Fibroblast of lung (primary cell): ENCODE data around the gene SLC22A1. TPM values are rescaled to one million over a fixed set of nuclear protein-coding genes. Genes with fewer than 3 reads are reported as not detected.

Source experiments
- DNase-seq, 2 donors: peaks; one replicate each; pipeline versions ENCODE4 v3.0.0 to v3.0.0-alpha.2; 2010; ENCODE audit warnings: low read depth in 2 of 2
- H2AFZ ChIP-seq: 2 replicates; pipeline ENCODE4 v1.5.1; 2012; ENCODE audit warnings: low read length, control low read depth, inconsistent platforms
- H3K27ac ChIP-seq: 2 replicates; pipeline ENCODE4 v1.5.1; 2011; ENCODE audit warnings: low read length, control low read depth; ENCODE audit not compliant: insufficient read depth
- H3K27me3 ChIP-seq: 2 replicates; pipeline ENCODE4 v1.5.1; 2011; ENCODE audit warnings: mild to moderate bottlenecking, low read length; ENCODE audit not compliant: control insufficient read depth, insufficient read depth
- H3K36me3 ChIP-seq: 2 replicates; pipeline ENCODE4 v1.5.1; 2011; ENCODE audit warnings: low read length; ENCODE audit not compliant: control insufficient read depth, insufficient read depth
- H3K4me1 ChIP-seq: 2 replicates; pipeline ENCODE4 v1.5.1; 2011; ENCODE audit warnings: low read length; ENCODE audit not compliant: control insufficient read depth, insufficient read depth; ENCODE audit errors: extremely low read depth
- H3K4me2 ChIP-seq: 2 replicates; pipeline ENCODE4 v1.5.1; 2011; ENCODE audit warnings: low read length, control low read depth; ENCODE audit not compliant: insufficient read depth; ENCODE audit errors: extremely low read depth
- H3K4me3 ChIP-seq, 4 experiments: fragments of 200-600 bp in 1 of 4; sonication (generic) in 1 of 4; replicated peaks in 1 of 4; 2 replicates each; pipeline ENCODE4 v1.5.1; 2011 to 2016; ENCODE audit warnings: low read length in 4 of 4, low read depth in 3 of 4, mild to moderate bottlenecking in 3 of 4, control low read depth in 2 of 4, inconsistent platforms in 1 of 4, mixed read lengths in 1 of 4; ENCODE audit not compliant: insufficient read depth in 1 of 4; ENCODE audit errors: control extremely low read depth in 1 of 4
- H3K79me2 ChIP-seq: 2 replicates; pipeline ENCODE4 v1.5.1; 2012; ENCODE audit warnings: mild to moderate bottlenecking, low read length, inconsistent platforms; ENCODE audit not compliant: control insufficient read depth, insufficient read depth
- H3K9ac ChIP-seq: 2 replicates; pipeline ENCODE4 v1.5.1; 2011; ENCODE audit warnings: mild to moderate bottlenecking, low read length, control low read depth; ENCODE audit not compliant: insufficient read depth
- H3K9me3 ChIP-seq: 2 replicates; pipeline ENCODE4 v1.5.1; 2012; ENCODE audit warnings: low read depth, low read length; ENCODE audit not compliant: control insufficient read depth, insufficient read depth
- H4K20me1 ChIP-seq: 2 replicates; pipeline ENCODE4 v1.5.1; 2011; ENCODE audit warnings: low read length; ENCODE audit not compliant: control insufficient read depth, insufficient read depth; ENCODE audit errors: extremely low read depth
- CTCF ChIP-seq, 2 donors: IDR thresholded peaks in 1 of 2; conservative IDR thresholded peaks in 1 of 2; 1 replicate in 1 of 2; 2 replicates in 1 of 2; pipeline ENCODE4 v1.5.1; 2011 to 2012; ENCODE audit warnings: low read length in 2 of 2, control low read depth in 1 of 2, inconsistent platforms in 1 of 2, low read depth in 1 of 2, mild to moderate bottlenecking in 1 of 2
- EZH2 ChIP-seq: IDR thresholded peaks from 2 replicates; pipeline ENCODE4 v1.5.1; 2012; ENCODE audit warnings: low read length, control low read depth, mild to moderate bottlenecking; ENCODE audit errors: missing control alignments
- polyA plus RNA-seq, 2 donors: library from polyadenylated mRNA; depleted of rRNA in 1 of 2; stranded (reverse) in 1 of 2; unstranded in 1 of 2; fragments of >200 nt; gene quantifications; 2 replicates each; pipeline ENCODE4 v1.2.1, GENCODE V29; 2011 to 2012; ENCODE audit warnings: missing spikeins in 1 of 2
- total RNA-seq: library from RNA; depleted of rRNA; stranded (reverse); fragments of >200 nt; gene quantifications from 2 replicates; pipeline ENCODE4 v1.2.1, GENCODE V29; 2014

SLC22A1 gene
- total and polyA plus RNA-seq, 2 donors (not counting 1 experiment from before 2014, with no cell fraction given) = 0.06 to 0.50 TPM

- Histone ChIP-seq H3K9ac (no peak overlapping the region), H3K4me2 (no peak overlapping the region), H4K20me1 (no peaks in the 10 kb centered on the region), H3K36me3 (peaks cover 34% of the 10 kb centered on the region), H3K4me3 (no peak overlapping the region), H3K9me3 (no peaks in the 10 kb centered on the region), H3K4me1 (peaks cover 4% of the 10 kb centered on the region), H3K27ac (no peak overlapping the region), H3K79me2 (no peaks in the 10 kb centered on the region), H3K27me3 (no peaks in the 10 kb centered on the region), H2AFZ (no peak overlapping the region)
- TF ChIP-seq CTCF (conservative IDR thresholded peaks at IDR 0.05 in 1 of 2, IDR thresholded peaks at IDR 0.05 in 1 of 2; ENCODE audit: low read depth in 1 of 2, low read length in 2 of 2) (no peak), EZH2 (no peak)
- no peak for DNase-seq
These were observed 39.0 kb upstream of the SLC22A1 start for GRCh38 chr6:160082627-160083026.

- DNase-seq = no peak
- TF ChIP-seq EZH2 = no peak
- TF ChIP-seq CTCF (conservative IDR thresholded peaks at IDR 0.05 in 1 of 2, IDR thresholded peaks at IDR 0.05 in 1 of 2; ENCODE audit: low read depth in 1 of 2, low read length in 2 of 2) = no peak
- Histone ChIP-seq H3K27ac (no peak overlapping the region), H3K4me3 (no peak overlapping the region), H3K27me3 (no peaks in the 10 kb centered on the region), H3K9me3 (no peaks in the 10 kb centered on the region), H4K20me1 (no peaks in the 10 kb centered on the region), H3K36me3 (peaks cover 25% of the 10 kb centered on the region), H3K79me2 (no peaks in the 10 kb centered on the region), H3K9ac (no peak overlapping the region), H2AFZ (no peak overlapping the region), H3K4me1 (peaks cover 3% of the 10 kb centered on the region), H3K4me2 (no peak overlapping the region)
These were observed 37.3 kb upstream of the SLC22A1 start for GRCh38 chr6:160084198-160084776.

GRCh38 chr6:160085226-160085625, 36.4 kb upstream of the SLC22A1 start:
- Histone ChIP-seq H2AFZ (no peak overlapping the region), H3K4me2 (no peak overlapping the region), H3K36me3 (peaks cover 24% of the 10 kb centered on the region), H3K4me3 (no peak overlapping the region), H3K79me2 (no peaks in the 10 kb centered on the region), H3K27me3 (no peaks in the 10 kb centered on the region), H3K9ac (no peak overlapping the region), H3K27ac (no peak overlapping the region), H4K20me1 (no peaks in the 10 kb centered on the region), H3K9me3 (no peaks in the 10 kb centered on the region), H3K4me1 (peaks cover 3% of the 10 kb centered on the region)
- no peak for TF ChIP-seq CTCF (conservative IDR thresholded peaks at IDR 0.05 in 1 of 2, IDR thresholded peaks at IDR 0.05 in 1 of 2; ENCODE audit: low read depth in 1 of 2, low read length in 2 of 2)
- no peak for TF ChIP-seq EZH2
- DNase-seq = no peak
